SU-DHL-6 (cell line): ENCODE results near the gene THEMIS.

Experiments used
- CTCF ChIP-seq: fragments of 200-600 bp; sonication (generic); IDR thresholded peaks from one replicate; pipeline ENCODE4 v1.5.1; 2017; ENCODE audit warnings: antibody characterized with exemption, mild to moderate bottlenecking, low read length, moderate library complexity; ENCODE audit not compliant: insufficient read depth, poor library complexity, severe bottlenecking
- EZH2phosphoT487 ChIP-seq: fragments of 200-600 bp; sonication (generic), shearing (Covaris generic); conservative IDR thresholded peaks from 2 replicates; pipeline ENCODE4 v1.6.1; 2018; ENCODE audit warnings: mild to moderate bottlenecking, antibody characterized with exemption, low read length, moderate library complexity, mixed read lengths

- no peak for TF ChIP-seq CTCF
- TF ChIP-seq EZH2phosphoT487, result no peak
These were observed 44.7 kb upstream of the THEMIS start for GRCh38 chr6:127945434-127946097.
